22Rv1 (cell line): ENCODE results near the gene RPA3.

Experiments
- H3K27ac ChIP-seq: fragments of 450-650 bp; 2 replicates; pipeline ENCODE4 v1.5.1; 2017
- CTCF ChIP-seq: fragments of 450-650 bp; IDR thresholded peaks from 2 replicates; pipeline ENCODE4 v1.5.1; 2017; ENCODE audit warnings: mild to moderate bottlenecking
- ZFX ChIP-seq: fragments of 450-650 bp; IDR thresholded peaks from 2 replicates; pipeline ENCODE4 v1.6.1; 2017; ENCODE audit warnings: antibody characterized with exemption, borderline replicate concordance

Gene RPA3

GRCh38 chr7:7709291-7709690 is 9.1 kb downstream of the RPA3 start:
- TF ChIP-seq CTCF (no peak), ZFX (no peak)
- no peak overlapping the region for H3K27ac ChIP-seq

- H3K27ac ChIP-seq: no peak overlapping the region
- no peak for TF ChIP-seq ZFX
- TF ChIP-seq CTCF: no peak
These were observed 10.6 kb downstream of the RPA3 start for GRCh38 chr7:7707806-7708205.

- H3K27ac ChIP-seq: no peak overlapping the region
- TF ChIP-seq ZFX (no peak), CTCF (no peak)
These were observed 11.2 kb downstream of the RPA3 start for GRCh38 chr7:7707246-7707645.

GRCh38 chr7:7706556-7707172 is 11.7 kb downstream of the RPA3 start:
- TF ChIP-seq CTCF (no peak), ZFX (no peak)

GRCh38 chr7:7706101-7706511 is 12.3 kb downstream of the RPA3 start:
- H3K27ac ChIP-seq: no peak overlapping the region
- no peak for TF ChIP-seq CTCF
- TF ChIP-seq ZFX: no peak

More at GRCh38 chr7:7706556-7707172, 11.7 kb downstream of the RPA3 start:
- no peak overlapping the region for H3K27ac ChIP-seq

GRCh38 chr7:7705318-7705717 is 13.1 kb downstream of the RPA3 start:
- no peak overlapping the region for H3K27ac ChIP-seq
- TF ChIP-seq ZFX (no peak), CTCF (no peak)

- no peak overlapping the region for H3K27ac ChIP-seq
- no peak for TF ChIP-seq CTCF
- TF ChIP-seq ZFX: no peak
These were observed 13.5 kb downstream of the RPA3 start for GRCh38 chr7:7704867-7705266.
